ENCODE measurements around the gene TEAD1. TPM values are rescaled to one million over a fixed set of nuclear protein-coding genes. Genes with fewer than 3 reads are reported as not detected.

The TEAD1 gene
- total and polyA plus RNA-seq, 10 of the 15 experiments (the other 5 are each of a cell fraction or from before 2014, with no cell fraction given), result 0.01 to 0.59 (median 0.04) TPM; not detected in 6

GRCh38 chr11:12936200-12936599, 262.0 kb downstream of the TEAD1 start:
- no TSS peak for BruUV-seq (replicated peaks)
- ChIA-PET CTCF (no interaction called here), SMC1A (ENCODE audit: uncharacterized antibody, unreplicated experiment) (no interaction called here), RAD21 (ENCODE audit: unreplicated experiment) (no interaction called here), POLR2A (no interaction called here)
- H3K9me3 ChIP-seq (replicated peaks; ENCODE audit: control insufficient read depth, insufficient read depth, low read length), result no peaks in the 10 kb centered on the region
- ATAC-seq, result no peak
- H3K4me2 ChIP-seq (ENCODE audit: control insufficient read depth, insufficient read depth), result no peak overlapping the region
- no peak for FAIRE-seq
- H3K4me1 ChIP-seq (ENCODE audit: control insufficient read depth, insufficient read depth, low read length), result no peaks in the 10 kb centered on the region
- H3K4me3 ChIP-seq, result no peak overlapping the region
- H2AFZ ChIP-seq (ENCODE audit: control insufficient read depth, low read depth, low read length), result no peak overlapping the region
- H4K20me1 ChIP-seq (ENCODE audit: control insufficient read depth, insufficient read depth), result no peaks in the 10 kb centered on the region
- in situ Hi-C loops (cut with MboI) (no loop called here), intact Hi-C loops (cut with micrococcal nuclease; ENCODE audit: unreplicated experiment) (no loop called here)
- H3K27me3 ChIP-seq (replicated peaks in 1 of 2; ENCODE audit: control insufficient read depth in 2 of 2, insufficient read depth in 2 of 2, low read length in 1 of 2), result no peaks in the 10 kb centered on the region
- H3K9ac ChIP-seq (ENCODE audit: control insufficient read depth, insufficient read depth, low read length), result no peak overlapping the region
- H3K79me2 ChIP-seq (ENCODE audit: control insufficient read depth, insufficient read depth, low read length), result no peaks in the 10 kb centered on the region
- H3K36me3 ChIP-seq (ENCODE audit: control insufficient read depth in 2 of 2, insufficient read depth in 2 of 2, low read length in 1 of 2), result no peaks in the 10 kb centered on the region
- 13% methylated on average over 2 of the region's 2 CpGs for WGBS (ENCODE audit: insufficient coverage, insufficient replicate concordance, low lambda C conversion rate, missing lambda C conversion rate)
- no peak overlapping the region for H3K27ac ChIP-seq (ENCODE audit: control insufficient read depth, insufficient read depth)
- no peak for DNase-seq (ENCODE audit: low read depth, low spot score)
- TF ChIP-seq E2F8 (IDR thresholded peaks at IDR 0.05; ENCODE audit: low read depth, partially characterized antibody), result no peak
- TF ChIP-seq ZBTB4 (CRISPR knock-in tag; IDR thresholded peaks at IDR 0.05), result no peak
- TF ChIP-seq LARP7 (IDR thresholded peaks at IDR 0.05), result no peak
- TF ChIP-seq FOXM1 (IDR thresholded peaks at IDR 0.05; ENCODE audit: low read depth, low read length), result no peak
- TF ChIP-seq POLR2AphosphoS5 (IDR thresholded peaks at IDR 0.05; ENCODE audit: low read length), result no peak
- TF ChIP-seq ZNF24 (IDR thresholded peaks at IDR 0.05), result no peak
- no peak for TF ChIP-seq CBFB (IDR thresholded peaks at IDR 0.05; ENCODE audit: low read depth)
- TF ChIP-seq MEF2B (IDR thresholded peaks at IDR 0.05; ENCODE audit: partially characterized antibody, poor library complexity, severe bottlenecking), result no peak
- no peak for TF ChIP-seq RELB (IDR thresholded peaks at IDR 0.05; ENCODE audit: low read depth)
- TF ChIP-seq NFXL1 (IDR thresholded peaks at IDR 0.05; ENCODE audit: borderline replicate concordance), result no peak
- no peak for TF ChIP-seq HDAC2 (IDR thresholded peaks at IDR 0.05)
- TF ChIP-seq SMAD5 (IDR thresholded peaks at IDR 0.05; ENCODE audit: low read depth), result no peak
- TF ChIP-seq RB1 (IDR thresholded peaks at IDR 0.05; ENCODE audit: borderline replicate concordance), result no peak
- TF ChIP-seq POLR2AphosphoS2 (IDR thresholded peaks at IDR 0.05; ENCODE audit: low read depth, low read length), result no peak
- TF ChIP-seq NR2C1 (IDR thresholded peaks at IDR 0.05), result no peak
- no peak for TF ChIP-seq ZBED1 (IDR thresholded peaks at IDR 0.05; ENCODE audit: borderline replicate concordance)
- TF ChIP-seq RFX5 (IDR thresholded peaks at IDR 0.05; ENCODE audit: low read depth, low read length), result no peak
- no peak for TF ChIP-seq EZH2 (IDR thresholded peaks at IDR 0.05; ENCODE audit: borderline replicate concordance, control insufficient read depth, low read depth, low read length)
- no peak for TF ChIP-seq MEF2A (IDR thresholded peaks at IDR 0.05; ENCODE audit: insufficient read depth, low read depth, low read length)
